RWPE2 (cell line): ENCODE results near the gene UQCC2.

Experiments
- ATAC-seq: fragments of 200-7000 bp; cut with Tn5 transposase; 3 replicates; pipeline ENCODE4 v1.9.1; 2021; ENCODE audit warnings: low read depth
- DNase-seq: peaks from one replicate; pipeline ENCODE4 v3.0.0-alpha.2; 2020; ENCODE audit warnings: low spot score
- H3K27ac ChIP-seq: fragments of 450-650 bp; 2 replicates; pipeline ENCODE4 v1.5.1; 2017; ENCODE audit warnings: mild to moderate bottlenecking; ENCODE audit not compliant: poor library complexity, severe bottlenecking
- H3K27me3 ChIP-seq: fragments of 250-450 bp; sonication (Bioruptor Pico); 2 replicates; pipeline ENCODE4 v1.5.1; 2021; ENCODE audit warnings: mild to moderate bottlenecking, moderate library complexity; ENCODE audit not compliant: insufficient read depth, poor library complexity, severe bottlenecking
- H3K36me3 ChIP-seq: fragments of 250-450 bp; sonication (Bioruptor Pico); 2 replicates; pipeline ENCODE4 v1.5.1; 2020; ENCODE audit warnings: low read depth, mild to moderate bottlenecking, moderate library complexity
- H3K4me1 ChIP-seq: fragments of 250-450 bp; sonication (Bioruptor Pico); 2 replicates; pipeline ENCODE4 v1.5.1; 2021; ENCODE audit warnings: mild to moderate bottlenecking, moderate library complexity; ENCODE audit not compliant: insufficient read depth, poor library complexity, severe bottlenecking
- H3K4me3 ChIP-seq: fragments of 250-450 bp; sonication (Bioruptor Pico); 2 replicates; pipeline ENCODE4 v1.5.1; 2021; ENCODE audit warnings: mild to moderate bottlenecking, moderate library complexity; ENCODE audit not compliant: severe bottlenecking
- H3K9me3 ChIP-seq: fragments of 250-450 bp; sonication (Bioruptor Pico); 2 replicates; pipeline ENCODE4 v1.5.1; 2021; ENCODE audit warnings: mild to moderate bottlenecking, moderate library complexity; ENCODE audit not compliant: severe bottlenecking
- TF ChIP-seq, protein P1 (sequence below): fragments of 450-650 bp; IDR thresholded peaks from one replicate; pipeline ENCODE4 v1.5.1; 2017; ENCODE audit warnings: mild to moderate bottlenecking, moderate library complexity; ENCODE audit not compliant: poor library complexity, severe bottlenecking

Gene UQCC2

DNA sequence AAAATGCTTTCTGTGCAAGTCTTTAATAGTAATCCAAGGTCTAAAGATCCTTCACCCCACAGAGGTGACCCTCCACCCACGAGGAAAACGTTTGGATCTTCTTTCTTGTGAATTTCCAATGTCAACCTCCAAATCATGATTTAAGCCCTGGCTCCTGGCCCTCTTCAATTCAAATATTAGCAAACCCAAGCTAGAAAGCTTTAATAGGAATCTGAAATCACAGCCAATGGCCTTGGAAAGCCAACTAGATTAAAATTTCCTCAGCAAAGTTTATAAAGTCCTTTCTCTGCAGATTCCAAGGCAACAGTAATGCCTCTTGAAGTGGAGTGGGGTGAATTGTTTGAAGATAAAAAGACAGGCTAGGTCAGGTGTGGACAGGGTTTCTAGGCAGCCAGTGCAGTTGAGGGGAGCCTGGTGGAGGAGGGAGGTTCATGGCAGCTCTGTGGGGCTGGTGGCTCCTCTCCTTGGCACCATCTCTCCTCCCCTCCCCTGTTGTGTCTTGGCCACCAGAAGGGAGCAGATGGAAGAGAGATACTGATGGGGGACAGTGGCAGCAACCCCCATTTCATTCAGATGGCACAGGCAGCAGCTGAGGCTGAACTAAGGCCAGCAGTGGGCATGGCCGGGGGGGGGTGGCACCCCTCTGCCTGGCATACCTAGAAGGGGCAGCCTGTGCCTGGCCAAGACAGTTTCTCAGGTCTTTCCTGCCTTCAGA is 12.0 kb upstream of the UQCC2 start:
- H3K27me3 ChIP-seq = peaks cover 5% of the 10 kb centered on the region
- H3K4me3 ChIP-seq = no peak overlapping the region
- ATAC-seq (no peak), DNase-seq (no peak)
- H3K4me1 ChIP-seq = peaks cover 4% of the 10 kb centered on the region
- H3K36me3 ChIP-seq = no peaks in the 10 kb centered on the region
- H3K27ac ChIP-seq = no peak overlapping the region
- TF ChIP-seq, protein P1, sequence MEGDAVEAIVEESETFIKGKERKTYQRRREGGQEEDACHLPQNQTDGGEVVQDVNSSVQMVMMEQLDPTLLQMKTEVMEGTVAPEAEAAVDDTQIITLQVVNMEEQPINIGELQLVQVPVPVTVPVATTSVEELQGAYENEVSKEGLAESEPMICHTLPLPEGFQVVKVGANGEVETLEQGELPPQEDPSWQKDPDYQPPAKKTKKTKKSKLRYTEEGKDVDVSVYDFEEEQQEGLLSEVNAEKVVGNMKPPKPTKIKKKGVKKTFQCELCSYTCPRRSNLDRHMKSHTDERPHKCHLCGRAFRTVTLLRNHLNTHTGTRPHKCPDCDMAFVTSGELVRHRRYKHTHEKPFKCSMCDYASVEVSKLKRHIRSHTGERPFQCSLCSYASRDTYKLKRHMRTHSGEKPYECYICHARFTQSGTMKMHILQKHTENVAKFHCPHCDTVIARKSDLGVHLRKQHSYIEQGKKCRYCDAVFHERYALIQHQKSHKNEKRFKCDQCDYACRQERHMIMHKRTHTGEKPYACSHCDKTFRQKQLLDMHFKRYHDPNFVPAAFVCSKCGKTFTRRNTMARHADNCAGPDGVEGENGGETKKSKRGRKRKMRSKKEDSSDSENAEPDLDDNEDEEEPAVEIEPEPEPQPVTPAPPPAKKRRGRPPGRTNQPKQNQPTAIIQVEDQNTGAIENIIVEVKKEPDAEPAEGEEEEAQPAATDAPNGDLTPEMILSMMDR = no peak
- H3K9me3 ChIP-seq = no peaks in the 10 kb centered on the region

GRCh38 chr6:33722103-33722623 is 10.7 kb upstream of the UQCC2 start:
- no peaks in the 10 kb centered on the region for H3K9me3 ChIP-seq
- H3K27ac ChIP-seq = no peak overlapping the region
- no peak for DNase-seq
- TF ChIP-seq, protein P1 = no peak
- no peak overlapping the region for H3K4me3 ChIP-seq
- H3K27me3 ChIP-seq = peaks cover 5% of the 10 kb centered on the region
- H3K4me1 ChIP-seq = peaks cover 10% of the 10 kb centered on the region
- H3K36me3 ChIP-seq = no peaks in the 10 kb centered on the region
- no peak for ATAC-seq

- no peak overlapping the region for H3K27ac ChIP-seq
Observed at GRCh38 chr6:33721508-33721907, 10.0 kb upstream of the UQCC2 start.

GRCh38 chr6:33720998-33721397 is 9.5 kb upstream of the UQCC2 start:
- DNase-seq (no peak), ATAC-seq (no peak)
- H3K4me3 ChIP-seq = no peak overlapping the region
- no peaks in the 10 kb centered on the region for H3K9me3 ChIP-seq
- peaks cover 20% of the 10 kb centered on the region for H3K4me1 ChIP-seq
- TF ChIP-seq, protein P1 = no peak
- no peaks in the 10 kb centered on the region for H3K36me3 ChIP-seq
- H3K27ac ChIP-seq = no peak overlapping the region
- peaks cover 5% of the 10 kb centered on the region for H3K27me3 ChIP-seq

More at GRCh38 chr6:33721508-33721907, 10.0 kb upstream of the UQCC2 start:
- peaks cover 17% of the 10 kb centered on the region for H3K4me1 ChIP-seq
- no peak for ATAC-seq
- H3K27me3 ChIP-seq = peaks cover 5% of the 10 kb centered on the region
- TF ChIP-seq, protein P1 = no peak
- no peaks in the 10 kb centered on the region for H3K9me3 ChIP-seq
- H3K4me3 ChIP-seq = no peak overlapping the region
- DNase-seq = no peak
- no peaks in the 10 kb centered on the region for H3K36me3 ChIP-seq
